ENCODE data around the gene RGS14. TPM values are rescaled to one million over a fixed set of nuclear protein-coding genes. Genes with fewer than 3 reads are reported as not detected.

RGS14 gene
- total and polyA plus RNA-seq, 2 donors (not counting 3 experiments of a cell fraction or from before 2014, with no cell fraction given): 4.3 to 7.3 TPM

- H3K9me1 ChIP-seq (replicated peaks; ENCODE audit: control insufficient read depth, extremely low read depth, insufficient read depth, low read length): no peaks in the 10 kb centered on the region
- no peak for FAIRE-seq
- intact Hi-C loops (cut with micrococcal nuclease): loop anchor here (1.0 to 2.0 kb wide), 3 partner anchors 22 to 90 kb away; partner anchors contain the start of gene GRK6
- H3K27ac ChIP-seq (ENCODE audit: insufficient read depth, low read depth, low read length): no peak overlapping the region
- no TSS peak for BruUV-seq (replicated peaks)
- no peaks in the 10 kb centered on the region for H3K79me2 ChIP-seq (ENCODE audit: control insufficient read depth, insufficient read depth, low read length)
- peaks cover 29 to 36% of the 10 kb centered on the region in 2 experiments for H3K27me3 ChIP-seq (ENCODE audit: control insufficient read depth in 2 of 2, insufficient read depth in 2 of 2, low read length in 2 of 2)
- H3K36me3 ChIP-seq (ENCODE audit: control insufficient read depth in 2 of 2, extremely low read depth in 1 of 2, insufficient read depth in 2 of 2, low read length in 2 of 2): no peaks in the 10 kb centered on the region
- no peaks in the 10 kb centered on the region for H4K20me1 ChIP-seq (replicated peaks; ENCODE audit: control insufficient read depth, extremely low read depth, insufficient read depth, low read length)
- H3K9me3 ChIP-seq (replicated peaks; ENCODE audit: control insufficient read depth, insufficient read depth, low read length): no peaks in the 10 kb centered on the region
- POLR2A ChIA-PET: interaction anchor here (0.5 to 1.8 kb wide), 5 partner anchors 21 to 93 kb away, joined by 4 to 7 read pairs (median 7); partner anchors contain the start of genes GRK6 and PDLIM7
- peak overlapping the region in 1 of 3 experiments; percentile 42 for H3K4me3 ChIP-seq (replicated peaks in 1 of 3; ENCODE audit: insufficient read depth in 1 of 3, low read depth in 1 of 3, low read length in 3 of 3)
- CTCF ChIA-PET: interaction anchor here (0.6 to 7.1 kb wide), 37 partner anchors 10 to 294 kb away, joined by 3 to 288 read pairs (median 8); partner anchors contain the start of genes DDX41, GRK6, LMAN2 and PRR7
- no peak for TF ChIP-seq FOS (IDR thresholded peaks at IDR 0.05; ENCODE audit: borderline replicate concordance, insufficient read depth, low read length)
- TF ChIP-seq POLR2AphosphoS5 (IDR thresholded peaks at IDR 0.05; ENCODE audit: insufficient read depth, low read depth, low read length): no peak
- TF ChIP-seq JUN (IDR thresholded peaks at IDR 0.05; ENCODE audit: borderline replicate concordance, insufficient read depth, insufficient read length, low read depth): no peak
- no peak for TF ChIP-seq CTCF (IDR thresholded peaks at IDR 0.05; ENCODE audit: extremely low read depth in 1 of 2, insufficient read depth in 1 of 2, low read depth in 1 of 2, low read length in 2 of 2)
- TF ChIP-seq MYC (IDR thresholded peaks at IDR 0.05; ENCODE audit: low read depth, low read length): no peak
- no peak for TF ChIP-seq EZH2 (IDR thresholded peaks at IDR 0.05; ENCODE audit: borderline replicate concordance, low read depth, low read length, severe bottlenecking)
- TF ChIP-seq MAX (IDR thresholded peaks at IDR 0.05; ENCODE audit: insufficient read depth, insufficient read length): no peak
- TF ChIP-seq POLR2A (IDR thresholded peaks at IDR 0.05; ENCODE audit: low read depth, low read length): no peak
- no peak for TF ChIP-seq GATA2 (IDR thresholded peaks at IDR 0.05; ENCODE audit: insufficient read depth, insufficient read length, low read depth, low read length)
- DNase-seq (ENCODE audit: low read depth, low spot score): no peak
- peaks cover 23% of the 10 kb centered on the region for H3K4me1 ChIP-seq (ENCODE audit: control insufficient read depth, extremely low read depth, insufficient read depth, low read length)
- H3K4me2 ChIP-seq (ENCODE audit: insufficient read depth, low read length): peak overlapping the region; percentile 67
- dilution Hi-C loops (cut with MboI; ENCODE audit: extremely low pct_ligation_motif_present, low sequenced_read_pairs): no loop called here
- peak overlapping the region; percentile 97 for H2AFZ ChIP-seq (ENCODE audit: low read depth, low read length)
- no peak overlapping the region for H3K9ac ChIP-seq (replicated peaks; ENCODE audit: extremely low read depth, insufficient read depth, low read length)
These were observed 47.0 kb downstream of the RGS14 start for GRCh38 chr5:177404641-177405179.
